ENCODE data around the gene ZNF701. TPM values are rescaled to one million over a fixed set of nuclear protein-coding genes. Genes with fewer than 3 reads are reported as not detected.
"Not testable (repeated sequence)": the region's sequence is repeated elsewhere in the genome, so short reads cannot be mapped to it uniquely, and the experiment has no call there.

The ZNF701 gene
- total and polyA plus RNA-seq, 2 donors (not counting 1 experiment from before 2014, with no cell fraction given): 5.7 to 18.8 TPM

DNA sequence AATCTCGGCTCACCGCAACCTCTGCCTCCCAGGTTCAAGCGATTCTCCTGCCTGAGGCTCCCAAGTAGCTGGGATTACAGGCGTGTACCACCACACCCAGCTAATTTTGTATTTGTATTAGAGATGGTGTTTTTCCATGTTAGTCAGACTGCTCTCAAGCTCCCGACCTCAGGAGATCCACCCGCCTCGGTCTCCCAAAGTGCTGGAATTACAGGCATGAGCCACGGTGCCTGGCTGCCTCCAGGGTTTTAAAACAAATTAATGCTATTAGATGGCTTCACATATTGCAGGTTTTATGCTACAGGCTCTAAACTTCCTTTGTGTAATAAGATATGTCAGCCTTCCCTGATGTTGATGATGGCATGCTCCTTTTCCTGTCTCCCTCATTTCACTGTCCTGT, 8.5 kb upstream of the ZNF701 start:
- H3K36me3 ChIP-seq (ENCODE audit: control insufficient read depth, insufficient read depth, low read length); H3K79me2 ChIP-seq (ENCODE audit: control insufficient read depth, insufficient read depth, low read length); H3K9me3 ChIP-seq (ENCODE audit: control insufficient read depth, insufficient read depth, low read depth, low read length); H3K27ac ChIP-seq (ENCODE audit: insufficient read depth, low read length); H3K4me2 ChIP-seq (ENCODE audit: extremely low read depth, insufficient read depth, low read length); DNase-seq (ENCODE audit: low read depth in 2 of 2); H2AFZ ChIP-seq (ENCODE audit: low read length); H3K9ac ChIP-seq (ENCODE audit: insufficient read depth, low read length); H4K20me1 ChIP-seq (ENCODE audit: control insufficient read depth, extremely low read depth, insufficient read depth, low read length); H3K27me3 ChIP-seq (ENCODE audit: control insufficient read depth, insufficient read depth, low read length); H3K4me1 ChIP-seq (ENCODE audit: control insufficient read depth, extremely low read depth, insufficient read depth, low read length); H3K4me3 ChIP-seq (replicated peaks in 1 of 4; ENCODE audit: control extremely low read depth in 1 of 4, insufficient read depth in 1 of 4, low read depth in 3 of 4, low read length in 4 of 4): not testable (repeated sequence)

- H3K36me3 ChIP-seq (ENCODE audit: control insufficient read depth, insufficient read depth, low read length): no peaks in the 10 kb centered on the region
- H4K20me1 ChIP-seq (ENCODE audit: control insufficient read depth, extremely low read depth, insufficient read depth, low read length): no peaks in the 10 kb centered on the region
- DNase-seq (ENCODE audit: low read depth in 2 of 2): no peak
- H2AFZ ChIP-seq (ENCODE audit: low read length): no peak overlapping the region
- no peaks in the 10 kb centered on the region for H3K27me3 ChIP-seq (ENCODE audit: control insufficient read depth, insufficient read depth, low read length)
- no peaks in the 10 kb centered on the region for H3K9me3 ChIP-seq (ENCODE audit: control insufficient read depth, insufficient read depth, low read depth, low read length)
- H3K27ac ChIP-seq (ENCODE audit: insufficient read depth, low read length): no peak overlapping the region
- H3K4me1 ChIP-seq (ENCODE audit: control insufficient read depth, extremely low read depth, insufficient read depth, low read length): no peaks in the 10 kb centered on the region
- no peak overlapping the region for H3K9ac ChIP-seq (ENCODE audit: insufficient read depth, low read length)
- no peak for TF ChIP-seq EZH2 (IDR thresholded peaks at IDR 0.05; ENCODE audit: low read length, missing control alignments)
- TF ChIP-seq, protein P1, sequence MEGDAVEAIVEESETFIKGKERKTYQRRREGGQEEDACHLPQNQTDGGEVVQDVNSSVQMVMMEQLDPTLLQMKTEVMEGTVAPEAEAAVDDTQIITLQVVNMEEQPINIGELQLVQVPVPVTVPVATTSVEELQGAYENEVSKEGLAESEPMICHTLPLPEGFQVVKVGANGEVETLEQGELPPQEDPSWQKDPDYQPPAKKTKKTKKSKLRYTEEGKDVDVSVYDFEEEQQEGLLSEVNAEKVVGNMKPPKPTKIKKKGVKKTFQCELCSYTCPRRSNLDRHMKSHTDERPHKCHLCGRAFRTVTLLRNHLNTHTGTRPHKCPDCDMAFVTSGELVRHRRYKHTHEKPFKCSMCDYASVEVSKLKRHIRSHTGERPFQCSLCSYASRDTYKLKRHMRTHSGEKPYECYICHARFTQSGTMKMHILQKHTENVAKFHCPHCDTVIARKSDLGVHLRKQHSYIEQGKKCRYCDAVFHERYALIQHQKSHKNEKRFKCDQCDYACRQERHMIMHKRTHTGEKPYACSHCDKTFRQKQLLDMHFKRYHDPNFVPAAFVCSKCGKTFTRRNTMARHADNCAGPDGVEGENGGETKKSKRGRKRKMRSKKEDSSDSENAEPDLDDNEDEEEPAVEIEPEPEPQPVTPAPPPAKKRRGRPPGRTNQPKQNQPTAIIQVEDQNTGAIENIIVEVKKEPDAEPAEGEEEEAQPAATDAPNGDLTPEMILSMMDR (conservative IDR thresholded peaks at IDR 0.05 in 1 of 2, IDR thresholded peaks at IDR 0.05 in 1 of 2; ENCODE audit: low read depth in 1 of 2, low read length in 2 of 2): no peak
- no peak overlapping the region for H3K4me3 ChIP-seq (replicated peaks in 1 of 4; ENCODE audit: control extremely low read depth in 1 of 4, insufficient read depth in 1 of 4, low read depth in 3 of 4, low read length in 4 of 4)
- no peaks in the 10 kb centered on the region for H3K79me2 ChIP-seq (ENCODE audit: control insufficient read depth, insufficient read depth, low read length)
- no peak overlapping the region for H3K4me2 ChIP-seq (ENCODE audit: extremely low read depth, insufficient read depth, low read length)
Observed at GRCh38 chr19:52566121-52566520, 4.0 kb upstream of the ZNF701 start.

- H3K9me3 ChIP-seq (ENCODE audit: control insufficient read depth, insufficient read depth, low read depth, low read length): no peaks in the 10 kb centered on the region
- TF ChIP-seq, protein P1 (conservative IDR thresholded peaks at IDR 0.05 in 1 of 2, IDR thresholded peaks at IDR 0.05 in 1 of 2; ENCODE audit: low read depth in 1 of 2, low read length in 2 of 2): no peak
- no peak for TF ChIP-seq EZH2 (IDR thresholded peaks at IDR 0.05; ENCODE audit: low read length, missing control alignments)
- no peak overlapping the region for H2AFZ ChIP-seq (ENCODE audit: low read length)
Observed at GRCh38 chr19:52566588-52566987, 3.5 kb upstream of the ZNF701 start.

More at GRCh38 chr19:52566588-52566987, 3.5 kb upstream of the ZNF701 start:
- H3K4me1 ChIP-seq (ENCODE audit: control insufficient read depth, extremely low read depth, insufficient read depth, low read length): no peaks in the 10 kb centered on the region
- no peak overlapping the region for H3K4me3 ChIP-seq (replicated peaks in 1 of 4; ENCODE audit: control extremely low read depth in 1 of 4, insufficient read depth in 1 of 4, low read depth in 3 of 4, low read length in 4 of 4)
- no peaks in the 10 kb centered on the region for H3K79me2 ChIP-seq (ENCODE audit: control insufficient read depth, insufficient read depth, low read length)
- H3K27ac ChIP-seq (ENCODE audit: insufficient read depth, low read length): no peak overlapping the region
- no peak overlapping the region for H3K4me2 ChIP-seq (ENCODE audit: extremely low read depth, insufficient read depth, low read length)
- DNase-seq (ENCODE audit: low read depth in 2 of 2): peak; percentile 55 to 60
- no peak overlapping the region for H3K9ac ChIP-seq (ENCODE audit: insufficient read depth, low read length)
- H3K36me3 ChIP-seq (ENCODE audit: control insufficient read depth, insufficient read depth, low read length): no peaks in the 10 kb centered on the region
- no peaks in the 10 kb centered on the region for H3K27me3 ChIP-seq (ENCODE audit: control insufficient read depth, insufficient read depth, low read length)
- no peaks in the 10 kb centered on the region for H4K20me1 ChIP-seq (ENCODE audit: control insufficient read depth, extremely low read depth, insufficient read depth, low read length)

All from fibroblast of lung (primary cell).